ENCODE results near the gene RNASEH1. TPM values are rescaled to one million over a fixed set of nuclear protein-coding genes. Genes with fewer than 3 reads are reported as not detected.

Gene RNASEH1
- total RNA-seq, 4 donors from 2014 or later: 28.1 to 46.2 (median 34.0) TPM

Other genes with a start within 250 kb of the RNASEH1 start
- 10 to 100 TPM; 11.3 to 26.8 (median 22.2) TPM for gene EIPR1, start 180.5 kb downstream of the RNASEH1 start, total RNA-seq
- gene TRAPPC12, start 178.6 kb downstream of the RNASEH1 start, total RNA-seq: 10 to 100 TPM; 52.2 to 90.7 (median 77.6) TPM
- gene ADI1, start 38.8 kb downstream of the RNASEH1 start, total RNA-seq: 100 to 1,000 TPM in 1 of 4 donors, 10 to 100 TPM in 3; 61.9 to 106 (median 82.9) TPM
- gene RPS7, start 16.9 kb upstream of the RNASEH1 start, total RNA-seq: 1,000 to 10,000 TPM; 1,117 to 3,164 (median 3,050) TPM
- gene COLEC11, start 36.8 kb upstream of the RNASEH1 start, total RNA-seq: 1 to 10 TPM in 3 of 4 donors, under 1 TPM in 1; 0.57 to 5.0 (median 3.1) TPM
- not detected for gene ALLC, start 99.9 kb upstream of the RNASEH1 start, total RNA-seq
- 1 to 10 TPM in 1 of 4 donors, under 1 TPM in 1, not detected in 2; 0.19 to 4.0 TPM for gene DCDC2C, start 145.2 kb upstream of the RNASEH1 start, total RNA-seq